ENCODE measurements around the gene TRO.

GRCh38 chrX:54920610-54921426 is at the start of gene TRO:
- TF ChIP-seq POLR2A (IDR thresholded peaks at IDR 0.05) (no peak), CTCF (IDR thresholded peaks at IDR 0.05) (no peak)
